Ishikawa (cell line): ENCODE results near the gene AUTS2.

ENCODE experiments used
- CEBPB ChIP-seq: IDR thresholded peaks from 2 replicates; pipeline ENCODE4 v1.6.1; 2012
- CREB1 ChIP-seq: IDR thresholded peaks from 2 replicates; pipeline ENCODE4 v1.6.1; 2012; ENCODE audit warnings: low read depth
- EGR1 ChIP-seq: IDR thresholded peaks from 2 replicates; pipeline ENCODE4 v1.6.1; 2012
- EP300 ChIP-seq: IDR thresholded peaks from 2 replicates; pipeline ENCODE4 v1.6.1; 2012; ENCODE audit warnings: borderline replicate concordance
- FOXM1 ChIP-seq: IDR thresholded peaks from 2 replicates; pipeline ENCODE4 v1.6.1; 2012; ENCODE audit warnings: low read depth, borderline replicate concordance
- NFIC ChIP-seq: IDR thresholded peaks from 2 replicates; pipeline ENCODE4 v1.6.1; 2012
- RAD21 ChIP-seq: IDR thresholded peaks from 2 replicates; pipeline ENCODE4 v1.6.1; 2012; ENCODE audit warnings: low read depth
- TAF1 ChIP-seq: IDR thresholded peaks from 2 replicates; pipeline ENCODE4 v1.6.1; 2012; ENCODE audit warnings: low read depth, mild to moderate bottlenecking
- TCF12 ChIP-seq: IDR thresholded peaks from 2 replicates; pipeline ENCODE4 v1.6.1; 2012; ENCODE audit warnings: low read depth
- TEAD4 ChIP-seq: IDR thresholded peaks from 2 replicates; pipeline ENCODE4 v1.6.1; 2012
- YY1 ChIP-seq: IDR thresholded peaks from 2 replicates; pipeline ENCODE4 v1.6.1; 2012; ENCODE audit warnings: low read depth
- ZBTB7A ChIP-seq: IDR thresholded peaks from 2 replicates; pipeline ENCODE4 v1.6.1; 2012; ENCODE audit warnings: low read depth
- TF ChIP-seq, protein P1 (sequence below): IDR thresholded peaks from 2 replicates; pipeline ENCODE4 v1.6.1; 2012
- TF ChIP-seq, protein P2 (sequence below): IDR thresholded peaks from 2 replicates; pipeline ENCODE4 v1.6.1; 2012; ENCODE audit warnings: low read depth, mild to moderate bottlenecking
- TF ChIP-seq, protein P3 (sequence below): IDR thresholded peaks from 2 replicates; pipeline ENCODE4 v1.6.1; 2012

The AUTS2 gene

DNA sequence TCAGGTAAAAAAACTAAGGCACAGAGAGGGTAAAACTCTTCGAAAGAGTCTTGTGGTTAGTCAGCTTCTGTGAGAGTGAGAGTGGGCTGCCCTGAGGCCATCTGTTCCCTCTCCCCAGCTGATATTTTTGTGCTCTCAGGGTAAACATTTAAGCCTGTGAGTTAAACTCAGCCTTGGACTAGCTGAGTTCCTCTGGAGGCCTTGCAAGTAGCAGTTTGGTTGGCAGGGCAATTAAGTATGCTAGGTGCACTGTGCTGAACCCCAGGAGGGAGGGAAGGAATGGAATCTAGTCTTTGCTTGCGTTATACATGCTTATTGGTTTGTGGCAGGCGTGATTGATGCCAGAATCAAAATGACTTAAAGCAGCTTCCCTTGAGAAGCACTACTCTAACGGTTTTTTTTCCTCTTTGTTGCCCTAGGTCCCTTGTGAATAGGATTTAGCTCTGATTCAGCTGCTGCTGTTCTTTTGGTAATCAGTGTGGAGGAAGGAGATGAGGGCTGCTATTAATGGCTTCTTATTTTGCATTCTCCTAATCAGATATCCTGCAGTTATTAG lies 140.2 kb downstream of the AUTS2 start:
- TF ChIP-seq TCF12 (no peak), YY1 (no peak), TAF1 (no peak), ZBTB7A (no peak), RAD21 (no peak), CREB1 (no peak), EP300 (no peak), EGR1 (no peak), NFIC (no peak), FOXM1 (no peak), TEAD4 (no peak), CEBPB (no peak)
- TF ChIP-seq, protein P1, sequence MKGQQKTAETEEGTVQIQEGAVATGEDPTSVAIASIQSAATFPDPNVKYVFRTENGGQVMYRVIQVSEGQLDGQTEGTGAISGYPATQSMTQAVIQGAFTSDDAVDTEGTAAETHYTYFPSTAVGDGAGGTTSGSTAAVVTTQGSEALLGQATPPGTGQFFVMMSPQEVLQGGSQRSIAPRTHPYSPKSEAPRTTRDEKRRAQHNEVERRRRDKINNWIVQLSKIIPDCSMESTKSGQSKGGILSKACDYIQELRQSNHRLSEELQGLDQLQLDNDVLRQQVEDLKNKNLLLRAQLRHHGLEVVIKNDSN, result no peak
- TF ChIP-seq, protein P2, sequence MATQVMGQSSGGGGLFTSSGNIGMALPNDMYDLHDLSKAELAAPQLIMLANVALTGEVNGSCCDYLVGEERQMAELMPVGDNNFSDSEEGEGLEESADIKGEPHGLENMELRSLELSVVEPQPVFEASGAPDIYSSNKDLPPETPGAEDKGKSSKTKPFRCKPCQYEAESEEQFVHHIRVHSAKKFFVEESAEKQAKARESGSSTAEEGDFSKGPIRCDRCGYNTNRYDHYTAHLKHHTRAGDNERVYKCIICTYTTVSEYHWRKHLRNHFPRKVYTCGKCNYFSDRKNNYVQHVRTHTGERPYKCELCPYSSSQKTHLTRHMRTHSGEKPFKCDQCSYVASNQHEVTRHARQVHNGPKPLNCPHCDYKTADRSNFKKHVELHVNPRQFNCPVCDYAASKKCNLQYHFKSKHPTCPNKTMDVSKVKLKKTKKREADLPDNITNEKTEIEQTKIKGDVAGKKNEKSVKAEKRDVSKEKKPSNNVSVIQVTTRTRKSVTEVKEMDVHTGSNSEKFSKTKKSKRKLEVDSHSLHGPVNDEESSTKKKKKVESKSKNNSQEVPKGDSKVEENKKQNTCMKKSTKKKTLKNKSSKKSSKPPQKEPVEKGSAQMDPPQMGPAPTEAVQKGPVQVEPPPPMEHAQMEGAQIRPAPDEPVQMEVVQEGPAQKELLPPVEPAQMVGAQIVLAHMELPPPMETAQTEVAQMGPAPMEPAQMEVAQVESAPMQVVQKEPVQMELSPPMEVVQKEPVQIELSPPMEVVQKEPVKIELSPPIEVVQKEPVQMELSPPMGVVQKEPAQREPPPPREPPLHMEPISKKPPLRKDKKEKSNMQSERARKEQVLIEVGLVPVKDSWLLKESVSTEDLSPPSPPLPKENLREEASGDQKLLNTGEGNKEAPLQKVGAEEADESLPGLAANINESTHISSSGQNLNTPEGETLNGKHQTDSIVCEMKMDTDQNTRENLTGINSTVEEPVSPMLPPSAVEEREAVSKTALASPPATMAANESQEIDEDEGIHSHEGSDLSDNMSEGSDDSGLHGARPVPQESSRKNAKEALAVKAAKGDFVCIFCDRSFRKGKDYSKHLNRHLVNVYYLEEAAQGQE, result no peak
- TF ChIP-seq, protein P3, sequence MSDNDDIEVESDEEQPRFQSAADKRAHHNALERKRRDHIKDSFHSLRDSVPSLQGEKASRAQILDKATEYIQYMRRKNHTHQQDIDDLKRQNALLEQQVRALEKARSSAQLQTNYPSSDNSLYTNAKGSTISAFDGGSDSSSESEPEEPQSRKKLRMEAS, result no peak

DNA sequence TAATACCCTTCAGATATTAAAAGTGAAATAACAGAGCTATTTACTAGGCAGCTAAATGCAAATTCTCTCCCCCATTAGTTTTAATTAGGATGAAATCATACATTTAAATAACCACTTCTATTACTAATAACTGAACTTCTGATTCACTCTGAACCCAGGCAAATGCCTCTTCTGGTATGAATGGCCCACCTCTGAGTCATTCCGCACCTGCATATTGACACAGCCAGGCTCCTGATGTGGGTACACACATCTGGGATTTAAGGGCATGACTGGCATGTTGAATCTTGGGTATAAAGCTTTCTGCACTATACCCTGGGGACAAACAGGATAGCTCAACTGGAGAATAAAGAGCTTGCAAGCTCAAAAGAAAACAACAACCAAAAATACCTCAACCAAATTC lies 140.9 kb downstream of the AUTS2 start:
- TF ChIP-seq TAF1 (no peak), EP300 (no peak), YY1 (no peak), RAD21 (no peak), CREB1 (no peak), CEBPB (no peak), ZBTB7A (no peak), TCF12 (no peak), EGR1 (no peak), TEAD4 (no peak), NFIC (no peak), FOXM1 (no peak)
- TF ChIP-seq, protein P1, result no peak
- TF ChIP-seq, protein P2, result no peak
- TF ChIP-seq, protein P3, result no peak

DNA sequence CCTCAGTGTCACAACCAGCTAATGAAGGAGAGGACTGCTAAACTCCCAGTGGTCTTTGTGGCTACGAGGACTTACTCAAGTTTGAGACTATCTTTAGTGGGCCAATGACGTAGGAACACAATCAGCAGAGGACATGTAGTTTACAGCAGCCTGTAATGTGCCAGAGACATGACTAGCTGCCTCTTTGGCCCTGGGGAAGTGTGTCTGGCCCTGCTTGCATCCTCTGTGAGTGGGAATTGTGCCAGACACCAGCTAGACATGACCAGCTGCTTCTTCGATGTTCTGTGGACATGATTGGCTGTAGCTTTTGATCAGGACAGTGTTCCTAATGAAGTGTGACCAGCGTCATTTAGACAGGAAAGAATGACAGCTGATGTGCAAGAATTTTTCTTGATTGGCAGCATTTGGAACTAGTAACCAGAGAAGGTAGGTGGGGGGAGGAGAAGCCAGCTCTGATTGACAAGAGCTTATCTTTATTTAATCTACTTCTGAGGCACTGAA lies 141.7 kb downstream of the AUTS2 start:
- TF ChIP-seq ZBTB7A, result no peak
- no peak for TF ChIP-seq EP300
- TF ChIP-seq, protein P1, result no peak
- no peak for TF ChIP-seq TCF12
- TF ChIP-seq, protein P2, result no peak
- no peak for TF ChIP-seq TEAD4
- no peak for TF ChIP-seq CEBPB
- no peak for TF ChIP-seq EGR1
- no peak for TF ChIP-seq FOXM1
- no peak for TF ChIP-seq NFIC
- TF ChIP-seq YY1, result no peak
- TF ChIP-seq CREB1, result no peak
- TF ChIP-seq RAD21, result no peak
- TF ChIP-seq TAF1, result no peak
- TF ChIP-seq, protein P3, result no peak

DNA sequence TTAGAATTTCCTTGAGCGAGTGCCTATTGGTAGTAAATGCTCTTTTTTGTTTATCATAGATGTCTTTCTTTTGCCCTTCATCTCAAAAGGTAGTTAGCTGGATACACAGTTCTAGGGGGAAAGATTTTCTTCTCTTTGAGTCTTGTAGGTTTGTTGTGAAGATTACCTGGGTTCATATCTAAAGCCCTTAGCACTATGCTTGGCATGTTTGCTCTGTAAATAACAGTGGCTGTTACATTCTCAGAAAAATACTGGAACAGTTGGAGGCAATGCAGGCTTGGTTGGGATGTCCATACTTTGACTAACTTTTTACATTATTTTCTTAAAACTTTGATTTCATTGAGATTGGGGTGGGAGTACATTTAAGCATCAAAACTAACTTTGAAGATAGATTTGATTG lies 144.0 kb downstream of the AUTS2 start:
- TF ChIP-seq EP300 (no peak), RAD21 (no peak), NFIC (no peak)
